ENCODE data around the gene CALY.

Gene CALY

DNA sequence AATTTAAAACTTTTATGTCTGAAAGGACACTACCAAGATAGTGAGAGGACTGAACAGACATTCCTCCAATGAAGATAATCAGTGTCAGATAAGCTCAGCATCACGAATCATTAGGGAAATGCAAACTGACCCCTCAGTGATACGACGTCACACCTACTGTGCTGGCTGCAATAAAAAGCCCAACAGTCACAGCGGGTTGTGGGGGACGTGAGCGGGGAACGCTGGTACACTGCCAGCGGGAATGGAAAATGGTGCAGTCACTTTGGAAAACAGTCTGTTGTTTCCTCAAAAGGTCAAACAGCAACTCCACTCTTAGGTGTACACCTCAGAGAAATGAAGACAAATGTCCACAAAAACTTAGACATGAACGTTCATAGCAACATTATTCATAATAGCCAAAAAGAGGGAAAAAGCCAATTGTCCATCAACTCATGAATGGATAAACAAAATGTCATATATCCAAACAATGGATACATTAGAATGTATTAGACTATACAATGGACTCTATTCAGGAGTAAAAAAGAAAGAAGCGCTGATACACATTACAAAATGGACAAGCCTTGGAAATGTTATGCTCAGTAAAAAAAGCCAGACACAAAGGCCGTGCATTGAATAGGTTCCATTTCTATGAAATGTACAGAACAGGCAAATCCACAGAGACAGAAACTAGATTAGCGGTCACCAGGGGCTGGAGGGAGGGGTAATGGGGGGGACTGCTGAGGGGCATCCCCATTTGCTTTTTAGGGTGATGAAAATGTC, 38.8 kb upstream of the CALY start (continued):
- TF ChIP-seq, protein P1, sequence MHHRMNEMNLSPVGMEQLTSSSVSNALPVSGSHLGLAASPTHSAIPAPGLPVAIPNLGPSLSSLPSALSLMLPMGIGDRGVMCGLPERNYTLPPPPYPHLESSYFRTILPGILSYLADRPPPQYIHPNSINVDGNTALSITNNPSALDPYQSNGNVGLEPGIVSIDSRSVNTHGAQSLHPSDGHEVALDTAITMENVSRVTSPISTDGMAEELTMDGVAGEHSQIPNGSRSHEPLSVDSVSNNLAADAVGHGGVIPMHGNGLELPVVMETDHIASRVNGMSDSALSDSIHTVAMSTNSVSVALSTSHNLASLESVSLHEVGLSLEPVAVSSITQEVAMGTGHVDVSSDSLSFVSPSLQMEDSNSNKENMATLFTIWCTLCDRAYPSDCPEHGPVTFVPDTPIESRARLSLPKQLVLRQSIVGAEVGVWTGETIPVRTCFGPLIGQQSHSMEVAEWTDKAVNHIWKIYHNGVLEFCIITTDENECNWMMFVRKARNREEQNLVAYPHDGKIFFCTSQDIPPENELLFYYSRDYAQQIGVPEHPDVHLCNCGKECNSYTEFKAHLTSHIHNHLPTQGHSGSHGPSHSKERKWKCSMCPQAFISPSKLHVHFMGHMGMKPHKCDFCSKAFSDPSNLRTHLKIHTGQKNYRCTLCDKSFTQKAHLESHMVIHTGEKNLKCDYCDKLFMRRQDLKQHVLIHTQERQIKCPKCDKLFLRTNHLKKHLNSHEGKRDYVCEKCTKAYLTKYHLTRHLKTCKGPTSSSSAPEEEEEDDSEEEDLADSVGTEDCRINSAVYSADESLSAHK (tag by site-specific recombination; IDR thresholded peaks at IDR 0.05), result peak; percentile 68; the same call in 1 of the 2 replicates
- TF ChIP-seq, protein P2, sequence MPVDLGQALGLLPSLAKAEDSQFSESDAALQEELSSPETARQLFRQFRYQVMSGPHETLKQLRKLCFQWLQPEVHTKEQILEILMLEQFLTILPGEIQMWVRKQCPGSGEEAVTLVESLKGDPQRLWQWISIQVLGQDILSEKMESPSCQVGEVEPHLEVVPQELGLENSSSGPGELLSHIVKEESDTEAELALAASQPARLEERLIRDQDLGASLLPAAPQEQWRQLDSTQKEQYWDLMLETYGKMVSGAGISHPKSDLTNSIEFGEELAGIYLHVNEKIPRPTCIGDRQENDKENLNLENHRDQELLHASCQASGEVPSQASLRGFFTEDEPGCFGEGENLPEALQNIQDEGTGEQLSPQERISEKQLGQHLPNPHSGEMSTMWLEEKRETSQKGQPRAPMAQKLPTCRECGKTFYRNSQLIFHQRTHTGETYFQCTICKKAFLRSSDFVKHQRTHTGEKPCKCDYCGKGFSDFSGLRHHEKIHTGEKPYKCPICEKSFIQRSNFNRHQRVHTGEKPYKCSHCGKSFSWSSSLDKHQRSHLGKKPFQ (tag by site-specific recombination; IDR thresholded peaks at IDR 0.05), result 0 out of 2 replicates have a peak, but pooled peaks have one; percentile 42
- TF ChIP-seq ZNF621 (tag by site-specific recombination; IDR thresholded peaks at IDR 0.05), result no peak
- TF ChIP-seq KLF8 (tag by site-specific recombination; IDR thresholded peaks at IDR 0.05), result no peak
- no peak for TF ChIP-seq ZNF341 (tag by site-specific recombination; IDR thresholded peaks at IDR 0.05; ENCODE audit: low read depth)
- no peak for TF ChIP-seq ZNF610 (tag by site-specific recombination; IDR thresholded peaks at IDR 0.05; ENCODE audit: borderline replicate concordance)
- TF ChIP-seq OSR2 (tag by site-specific recombination; IDR thresholded peaks at IDR 0.05), result peak; percentile 63
- no peak for TF ChIP-seq ZNF433 (tag by site-specific recombination; IDR thresholded peaks at IDR 0.05; ENCODE audit: low read depth)
- TF ChIP-seq ZNF791 (tag by site-specific recombination; IDR thresholded peaks at IDR 0.05), result no peak
- no peak for TF ChIP-seq ZNF529 (tag by site-specific recombination; IDR thresholded peaks at IDR 0.05; ENCODE audit: insufficient replicate concordance)
- peak; percentile 37; the same call in 1 of the 2 replicates for TF ChIP-seq ZNF2 (tag by site-specific recombination; IDR thresholded peaks at IDR 0.05)
- TF ChIP-seq RBAK (tag by site-specific recombination; IDR thresholded peaks at IDR 0.05), result no peak
- no peak for TF ChIP-seq ZNF473 (tag by site-specific recombination; IDR thresholded peaks at IDR 0.05)
- TF ChIP-seq ZNF24 (tag by site-specific recombination; IDR thresholded peaks at IDR 0.05), result peak; percentile 73
- TF ChIP-seq ZNF510 (tag by site-specific recombination; IDR thresholded peaks at IDR 0.05; ENCODE audit: insufficient replicate concordance), result no peak
- TF ChIP-seq ZNF16 (tag by site-specific recombination; IDR thresholded peaks at IDR 0.05; ENCODE audit: low read depth), result no peak
- TF ChIP-seq ZNF138 (tag by site-specific recombination; IDR thresholded peaks at IDR 0.05; ENCODE audit: borderline replicate concordance), result no peak
- TF ChIP-seq, protein P3, sequence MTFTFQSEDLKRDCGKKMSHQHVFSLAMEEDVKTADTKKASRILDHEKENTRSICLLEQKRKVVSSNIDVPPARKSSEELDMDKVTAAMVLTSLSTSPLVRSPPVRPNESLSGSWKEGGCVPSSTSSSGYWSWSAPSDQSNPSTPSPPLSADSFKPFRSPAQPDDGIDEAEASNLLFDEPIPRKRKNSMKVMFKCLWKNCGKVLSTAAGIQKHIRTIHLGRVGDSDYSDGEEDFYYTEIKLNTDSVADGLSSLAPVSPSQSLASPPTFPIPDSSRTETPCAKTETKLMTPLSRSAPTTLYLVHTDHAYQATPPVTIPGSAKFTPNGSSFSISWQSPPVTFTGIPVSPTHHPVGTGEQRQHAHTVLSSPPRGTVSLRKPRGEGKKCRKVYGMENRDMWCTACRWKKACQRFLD (tag by site-specific recombination; IDR thresholded peaks at IDR 0.05), result no peak
- TF ChIP-seq ZNF354C (tag by site-specific recombination; IDR thresholded peaks at IDR 0.05; ENCODE audit: borderline replicate concordance, low read depth), result no peak
- TF ChIP-seq KLF16 (tag by site-specific recombination; IDR thresholded peaks at IDR 0.05), result no peak
- TF ChIP-seq ZNF350 (tag by site-specific recombination; IDR thresholded peaks at IDR 0.05), result no peak
- TF ChIP-seq ZNF558 (tag by site-specific recombination; IDR thresholded peaks at IDR 0.05), result no peak
- TF ChIP-seq ZXDB (tag by site-specific recombination; IDR thresholded peaks at IDR 0.05), result peak; percentile 39; the same call in 1 of the 2 replicates
- TF ChIP-seq, protein P4, sequence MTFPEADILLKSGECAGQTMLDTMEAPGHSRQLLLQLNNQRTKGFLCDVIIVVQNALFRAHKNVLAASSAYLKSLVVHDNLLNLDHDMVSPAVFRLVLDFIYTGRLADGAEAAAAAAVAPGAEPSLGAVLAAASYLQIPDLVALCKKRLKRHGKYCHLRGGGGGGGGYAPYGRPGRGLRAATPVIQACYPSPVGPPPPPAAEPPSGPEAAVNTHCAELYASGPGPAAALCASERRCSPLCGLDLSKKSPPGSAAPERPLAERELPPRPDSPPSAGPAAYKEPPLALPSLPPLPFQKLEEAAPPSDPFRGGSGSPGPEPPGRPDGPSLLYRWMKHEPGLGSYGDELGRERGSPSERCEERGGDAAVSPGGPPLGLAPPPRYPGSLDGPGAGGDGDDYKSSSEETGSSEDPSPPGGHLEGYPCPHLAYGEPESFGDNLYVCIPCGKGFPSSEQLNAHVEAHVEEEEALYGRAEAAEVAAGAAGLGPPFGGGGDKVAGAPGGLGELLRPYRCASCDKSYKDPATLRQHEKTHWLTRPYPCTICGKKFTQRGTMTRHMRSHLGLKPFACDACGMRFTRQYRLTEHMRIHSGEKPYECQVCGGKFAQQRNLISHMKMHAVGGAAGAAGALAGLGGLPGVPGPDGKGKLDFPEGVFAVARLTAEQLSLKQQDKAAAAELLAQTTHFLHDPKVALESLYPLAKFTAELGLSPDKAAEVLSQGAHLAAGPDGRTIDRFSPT (tag by site-specific recombination; IDR thresholded peaks at IDR 0.05), result peak; percentile 75
- TF ChIP-seq, protein P5, sequence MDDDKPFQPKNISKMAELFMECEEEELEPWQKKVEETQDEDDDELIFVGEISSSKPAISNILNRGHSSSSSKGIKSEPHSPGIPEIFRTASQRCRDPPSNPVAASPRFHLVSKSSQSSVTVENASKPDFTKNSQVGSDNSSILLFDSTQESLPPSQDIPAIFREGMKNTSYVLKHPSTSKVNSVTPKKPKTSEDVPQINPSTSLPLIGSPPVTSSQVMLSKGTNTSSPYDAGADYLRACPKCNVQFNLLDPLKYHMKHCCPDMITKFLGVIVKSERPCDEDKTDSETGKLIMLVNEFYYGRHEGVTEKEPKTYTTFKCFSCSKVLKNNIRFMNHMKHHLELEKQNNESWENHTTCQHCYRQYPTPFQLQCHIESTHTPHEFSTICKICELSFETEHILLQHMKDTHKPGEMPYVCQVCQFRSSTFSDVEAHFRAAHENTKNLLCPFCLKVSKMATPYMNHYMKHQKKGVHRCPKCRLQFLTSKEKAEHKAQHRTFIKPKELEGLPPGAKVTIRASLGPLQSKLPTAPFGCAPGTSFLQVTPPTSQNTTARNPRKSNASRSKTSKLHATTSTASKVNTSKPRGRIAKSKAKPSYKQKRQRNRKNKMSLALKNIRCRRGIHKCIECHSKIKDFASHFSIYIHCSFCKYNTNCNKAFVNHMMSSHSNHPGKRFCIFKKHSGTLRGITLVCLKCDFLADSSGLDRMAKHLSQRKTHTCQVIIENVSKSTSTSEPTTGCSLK (tag by site-specific recombination; IDR thresholded peaks at IDR 0.05), result no peak
- no peak for TF ChIP-seq ZNF837 (tag by site-specific recombination; IDR thresholded peaks at IDR 0.05)
- TF ChIP-seq, protein P6, sequence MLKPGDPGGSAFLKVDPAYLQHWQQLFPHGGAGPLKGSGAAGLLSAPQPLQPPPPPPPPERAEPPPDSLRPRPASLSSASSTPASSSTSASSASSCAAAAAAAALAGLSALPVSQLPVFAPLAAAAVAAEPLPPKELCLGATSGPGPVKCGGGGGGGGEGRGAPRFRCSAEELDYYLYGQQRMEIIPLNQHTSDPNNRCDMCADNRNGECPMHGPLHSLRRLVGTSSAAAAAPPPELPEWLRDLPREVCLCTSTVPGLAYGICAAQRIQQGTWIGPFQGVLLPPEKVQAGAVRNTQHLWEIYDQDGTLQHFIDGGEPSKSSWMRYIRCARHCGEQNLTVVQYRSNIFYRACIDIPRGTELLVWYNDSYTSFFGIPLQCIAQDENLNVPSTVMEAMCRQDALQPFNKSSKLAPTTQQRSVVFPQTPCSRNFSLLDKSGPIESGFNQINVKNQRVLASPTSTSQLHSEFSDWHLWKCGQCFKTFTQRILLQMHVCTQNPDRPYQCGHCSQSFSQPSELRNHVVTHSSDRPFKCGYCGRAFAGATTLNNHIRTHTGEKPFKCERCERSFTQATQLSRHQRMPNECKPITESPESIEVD (tag by site-specific recombination; IDR thresholded peaks at IDR 0.05), result no peak; the same call in 1 of the 2 replicates
- no peak for TF ChIP-seq SP3 (tag by site-specific recombination; IDR thresholded peaks at IDR 0.05)
- TF ChIP-seq ZNF658 (tag by site-specific recombination; IDR thresholded peaks at IDR 0.05), result no peak
